GOT3 (cell line): Measurements from ENCODE around the gene NCOA1.
"Not testable (repeated sequence)": the region's sequence is repeated elsewhere in the genome, so short reads cannot be mapped to it uniquely, and the experiment has no call there.

Experiments
- DNase-seq: peaks from one replicate; lab custom pipeline; 2025; ENCODE audit warnings: mixed read lengths; lab: John Stamatoyannopoulos, UW

The NCOA1 gene

DNA sequence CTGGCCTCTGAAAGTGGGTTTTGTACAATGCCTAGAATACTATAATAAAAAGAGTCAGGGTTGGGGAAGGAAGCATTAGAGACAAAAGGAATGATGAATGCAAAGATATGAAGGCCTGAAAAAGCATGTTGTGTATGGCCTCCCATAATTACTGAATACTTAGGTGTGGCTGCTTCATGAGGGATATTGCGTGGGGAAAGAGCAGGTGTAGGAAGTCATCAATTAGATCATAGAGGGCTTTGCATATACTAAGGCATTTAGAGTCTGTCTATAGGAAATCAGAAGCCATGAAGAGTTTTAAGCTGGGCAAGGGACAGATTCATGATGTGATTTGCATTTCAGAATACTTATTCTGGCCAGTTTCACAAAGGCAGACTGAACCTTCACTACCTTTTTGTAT is 48.2 kb downstream of the NCOA1 start:
- no peak for DNase-seq

DNA sequence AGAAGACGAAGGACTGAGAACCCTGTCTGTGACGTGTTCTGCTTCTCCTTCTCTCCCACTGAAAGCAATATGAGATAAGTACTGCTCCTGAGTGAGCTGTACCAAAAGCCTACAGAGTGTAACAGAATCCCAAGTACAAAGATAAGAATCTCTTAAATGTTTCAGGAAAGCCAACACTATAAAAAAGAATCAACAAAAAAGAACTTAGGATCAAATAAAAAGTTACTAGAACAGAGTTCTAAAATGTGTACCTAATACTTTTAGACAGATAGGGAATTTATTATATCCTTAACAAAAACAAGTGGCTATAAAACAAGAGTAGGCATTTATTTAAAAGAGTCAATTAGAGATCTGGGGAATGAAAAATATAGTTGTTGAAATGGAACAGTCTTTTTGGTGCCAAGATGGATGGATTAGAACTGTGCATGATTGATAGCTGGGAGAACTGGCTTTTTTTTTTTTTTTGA is 49.0 kb downstream of the NCOA1 start:
- DNase-seq, result no peak

DNA sequence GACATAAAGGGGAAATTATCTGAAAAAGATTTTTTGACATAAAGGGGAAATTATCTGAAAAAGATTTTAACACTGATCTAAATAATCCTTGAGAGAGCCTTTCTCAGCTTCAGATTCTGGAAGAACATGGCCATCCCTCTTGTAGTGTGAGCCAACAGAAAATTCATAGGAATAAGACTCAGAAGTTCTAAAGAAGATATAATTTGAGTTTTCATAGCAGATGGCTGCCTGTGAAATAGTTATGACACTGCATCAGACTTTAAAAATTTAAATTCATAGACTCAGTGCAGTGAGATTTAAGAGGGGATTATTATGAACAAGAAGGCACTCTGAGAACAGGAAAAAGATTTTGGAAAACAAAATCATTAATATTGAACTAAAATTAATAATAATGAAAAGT is 50.6 kb downstream of the NCOA1 start:
- DNase-seq, result no peak

DNA sequence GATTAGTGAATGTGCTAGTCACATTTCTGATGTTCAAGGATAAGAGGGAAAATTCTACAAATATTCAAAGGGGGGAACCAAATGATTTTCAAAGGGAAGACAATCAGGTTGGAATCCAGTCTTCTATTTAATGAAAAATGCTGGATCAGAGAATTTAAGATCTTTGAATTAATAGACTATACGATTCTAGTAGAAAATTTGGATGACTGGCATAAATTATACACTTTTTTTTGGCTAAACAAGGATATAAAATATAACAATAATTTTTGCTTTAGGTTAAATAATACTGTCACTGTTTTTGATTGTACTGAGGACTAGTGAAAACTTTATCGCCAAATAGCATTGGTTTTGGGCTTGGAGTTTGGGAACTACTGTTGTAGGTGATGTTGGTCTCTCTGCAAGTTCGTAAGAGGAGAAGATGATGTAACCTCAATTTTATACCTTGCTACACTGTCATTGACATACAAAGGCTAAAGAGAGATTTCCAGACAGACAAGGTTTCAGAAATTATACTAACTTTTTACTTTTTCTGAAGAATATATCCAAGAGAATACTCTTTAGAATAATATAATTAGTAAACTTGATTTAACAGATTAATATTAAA is 51.3 kb downstream of the NCOA1 start:
- no peak for DNase-seq

DNA sequence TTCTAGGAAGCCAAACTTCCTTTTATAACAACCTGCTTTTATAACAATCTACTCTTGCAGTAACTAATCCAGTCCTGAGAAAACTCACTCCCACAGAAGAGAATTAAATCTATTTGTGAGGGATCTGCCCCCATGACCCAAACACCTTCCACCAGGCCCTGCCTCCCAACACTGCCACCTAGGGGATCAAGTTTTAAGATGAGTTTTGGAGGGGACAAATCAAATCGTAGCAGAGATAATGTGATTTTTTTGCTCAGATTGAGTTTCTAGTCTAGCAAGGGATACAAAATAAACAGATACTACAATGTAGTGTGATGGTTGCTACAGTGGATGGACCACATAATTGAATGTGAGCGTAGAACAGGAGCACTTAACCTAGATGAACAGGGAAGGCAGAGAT is 52.2 kb downstream of the NCOA1 start:
- DNase-seq, result no peak

DNA sequence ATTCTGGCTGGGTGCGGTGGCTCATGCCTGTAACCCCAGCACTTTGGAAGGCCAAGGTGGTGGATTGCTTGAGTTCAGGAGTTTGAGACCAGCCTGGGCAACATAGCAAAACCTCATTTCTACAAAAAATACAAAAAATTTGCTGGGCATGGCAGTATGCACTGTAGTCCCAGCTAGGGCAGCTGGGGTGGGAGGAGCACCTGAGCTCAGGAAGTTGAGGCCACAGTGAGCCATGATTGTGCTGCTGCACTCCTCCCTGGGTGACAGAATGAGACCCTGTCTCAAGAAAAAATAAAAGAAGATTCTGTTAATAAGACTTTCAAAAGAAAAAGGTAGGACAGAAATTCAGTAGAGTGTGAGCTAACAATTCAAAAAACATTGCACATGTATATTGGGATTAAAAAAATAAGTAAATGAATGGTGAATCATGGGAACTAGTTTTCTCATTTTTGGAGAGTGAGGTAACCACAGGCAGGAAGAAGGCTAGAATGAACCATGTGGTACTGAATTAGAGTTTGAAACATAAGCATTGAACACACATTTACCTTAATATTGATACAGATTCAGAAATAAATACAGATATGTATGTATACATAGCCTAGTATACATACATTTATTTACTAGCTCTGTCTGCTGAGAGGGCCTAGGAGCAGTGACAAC is 53.5 kb downstream of the NCOA1 start:
- DNase-seq, result no peak

DNA sequence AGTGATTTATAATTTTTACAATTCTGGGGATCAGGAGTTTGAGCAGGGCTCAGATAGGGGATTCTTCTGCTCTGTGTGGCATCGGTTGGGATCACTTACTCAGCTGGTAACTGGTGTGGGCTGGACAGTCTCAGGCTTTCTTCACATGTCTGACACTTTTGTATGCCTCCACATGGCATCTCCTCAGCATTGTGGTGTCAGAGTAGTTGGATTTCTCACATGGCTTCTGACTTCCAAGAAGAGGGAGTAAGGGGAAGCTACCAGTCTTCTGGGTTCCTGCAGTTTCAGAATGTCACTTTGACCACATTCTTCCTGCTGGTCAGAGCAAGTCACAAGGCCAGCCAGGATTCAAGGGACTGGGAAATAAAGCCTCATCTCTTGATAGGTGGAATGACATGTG is 55.6 kb downstream of the NCOA1 start:
- DNase-seq, result no peak

DNA sequence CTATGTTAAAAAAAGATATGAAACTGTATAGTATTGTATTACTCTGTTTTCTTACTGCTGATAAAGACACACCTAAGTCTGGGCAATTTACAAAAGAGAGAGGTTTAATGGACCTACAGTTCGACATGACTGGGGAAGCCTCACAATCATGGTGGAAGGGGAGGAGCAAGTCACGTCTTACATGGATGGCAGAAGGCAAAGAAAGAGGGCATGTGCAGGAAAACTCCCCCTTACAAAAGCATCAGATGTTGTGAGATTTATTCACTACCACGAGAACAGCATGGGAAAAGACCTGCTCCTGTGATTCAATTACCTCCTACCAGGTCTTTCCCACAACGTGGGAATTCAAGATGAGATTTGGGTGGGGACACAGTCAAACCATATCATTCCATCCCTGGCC is 57.0 kb downstream of the NCOA1 start:
- no peak for DNase-seq

DNA sequence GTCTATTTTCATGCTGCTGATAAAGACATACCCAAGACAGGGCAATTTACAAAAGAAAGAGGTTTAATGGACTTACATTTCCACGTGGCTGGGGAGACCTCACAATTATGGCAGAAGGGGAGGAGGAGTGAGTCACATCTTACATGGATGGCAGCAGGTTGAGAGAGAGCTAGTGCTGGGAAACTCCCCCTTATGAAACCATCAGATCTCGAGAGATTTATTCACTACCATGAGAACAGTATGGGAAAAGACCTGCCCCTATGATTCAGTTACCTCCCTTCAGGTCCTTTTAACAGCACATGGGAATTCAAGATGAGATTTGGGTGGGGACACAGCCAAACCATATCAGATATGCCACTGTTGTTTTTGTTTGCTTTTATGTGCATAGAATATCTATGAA is 59.2 kb downstream of the NCOA1 start:
- not testable (repeated sequence) for DNase-seq

DNA sequence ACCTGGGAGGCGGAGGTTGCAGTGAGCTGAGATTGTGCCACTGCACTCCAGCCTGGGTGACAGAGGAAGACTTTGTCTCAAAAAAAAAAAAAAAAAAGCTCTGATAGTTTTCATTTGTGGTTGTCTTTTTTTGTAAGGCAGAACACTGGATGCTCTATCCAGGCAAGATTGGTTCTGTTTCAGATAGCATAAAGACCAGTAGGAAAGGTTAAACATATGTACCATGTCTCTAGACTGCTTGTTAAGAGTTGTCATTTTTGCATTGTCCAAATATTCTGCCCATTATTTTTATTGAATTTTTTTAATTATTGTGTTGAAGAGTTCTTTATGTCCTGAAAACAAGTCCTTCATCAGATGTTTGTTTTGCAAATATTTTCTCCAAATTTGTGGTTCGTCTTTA is 60.0 kb downstream of the NCOA1 start:
- no peak for DNase-seq

DNA sequence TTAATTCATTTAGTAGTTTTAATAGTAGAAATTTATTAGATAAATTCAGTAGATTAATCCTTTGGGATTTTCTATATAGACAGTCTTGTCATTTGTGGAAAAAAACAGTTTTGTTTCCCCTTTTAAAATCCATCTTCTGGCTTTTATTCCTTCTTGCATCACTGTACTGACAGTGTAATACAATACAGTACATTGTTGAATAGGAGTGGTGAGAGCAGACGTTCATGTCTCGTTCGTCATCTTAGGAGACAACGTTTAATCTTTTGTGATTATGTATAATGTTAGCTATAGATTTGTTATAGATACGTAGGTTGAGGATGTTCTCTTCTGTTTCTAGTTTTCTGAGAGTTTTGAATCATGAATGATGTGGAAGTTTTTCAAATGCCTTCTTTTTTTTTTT is 61.8 kb downstream of the NCOA1 start:
- no peak for DNase-seq

DNA sequence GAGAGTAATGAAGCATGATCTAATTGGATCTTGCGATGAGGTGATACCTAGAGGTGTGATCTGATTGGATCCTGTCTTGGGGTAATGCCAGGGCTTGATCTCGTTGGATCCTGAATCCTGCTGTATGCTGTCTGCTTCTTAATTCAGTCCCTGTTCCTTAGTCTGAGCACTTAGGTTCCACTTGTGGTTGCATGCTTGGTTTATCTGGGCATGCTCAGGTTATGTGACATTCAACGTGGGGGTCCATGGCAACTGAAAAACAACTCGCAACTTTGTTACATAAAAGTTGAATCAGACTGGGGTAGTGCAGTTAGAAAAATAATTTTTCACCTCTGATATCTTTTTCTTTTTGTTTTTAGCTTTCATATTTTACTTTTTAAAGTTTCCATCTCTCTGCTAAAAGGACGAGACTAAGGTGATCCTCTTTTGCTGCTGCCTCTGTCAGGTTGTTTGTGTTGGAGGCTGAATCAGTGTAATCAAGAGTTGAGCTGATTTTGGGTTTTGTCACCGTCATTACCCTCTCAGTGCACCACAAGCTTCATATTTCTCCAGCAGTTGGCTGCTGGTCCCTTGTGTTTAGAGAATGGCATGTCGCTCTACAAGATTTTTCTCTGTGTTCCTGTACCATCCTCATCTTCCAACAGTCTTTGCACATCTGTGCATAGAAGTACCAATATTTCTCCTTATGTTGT is 67.9 kb downstream of the NCOA1 start:
- no peak for DNase-seq

DNA sequence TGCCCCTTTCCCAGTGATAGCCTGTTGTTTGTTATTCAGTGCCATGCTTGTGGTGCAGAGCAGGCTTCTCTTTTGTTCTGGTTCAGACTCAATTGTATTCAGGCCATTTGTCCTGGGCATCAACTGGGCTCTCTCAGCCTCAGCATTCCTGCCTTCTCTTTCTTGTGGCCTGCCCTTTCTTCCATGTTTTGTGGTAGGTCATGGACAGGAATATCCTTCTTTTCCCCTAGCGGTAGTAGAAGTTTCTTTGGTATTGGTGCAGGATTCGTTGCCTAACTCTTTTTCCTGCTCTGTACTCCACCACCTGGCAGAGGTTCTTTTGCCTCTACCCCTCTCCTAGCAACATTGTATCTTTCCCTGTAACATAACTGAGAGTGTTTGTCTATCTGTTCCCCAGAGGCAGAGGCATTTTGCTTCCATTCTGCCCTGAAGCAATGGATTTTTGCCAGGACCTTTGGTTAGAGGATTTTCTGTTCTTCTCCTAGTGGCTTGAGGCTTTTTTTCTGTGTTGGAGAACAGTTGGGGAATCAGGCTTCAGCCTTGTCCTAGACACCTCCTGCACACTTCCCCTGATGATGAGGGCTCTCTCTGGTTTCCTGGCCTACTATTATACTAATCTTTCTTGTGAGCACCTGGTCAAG is 68.5 kb downstream of the NCOA1 start:
- no peak for DNase-seq

DNA sequence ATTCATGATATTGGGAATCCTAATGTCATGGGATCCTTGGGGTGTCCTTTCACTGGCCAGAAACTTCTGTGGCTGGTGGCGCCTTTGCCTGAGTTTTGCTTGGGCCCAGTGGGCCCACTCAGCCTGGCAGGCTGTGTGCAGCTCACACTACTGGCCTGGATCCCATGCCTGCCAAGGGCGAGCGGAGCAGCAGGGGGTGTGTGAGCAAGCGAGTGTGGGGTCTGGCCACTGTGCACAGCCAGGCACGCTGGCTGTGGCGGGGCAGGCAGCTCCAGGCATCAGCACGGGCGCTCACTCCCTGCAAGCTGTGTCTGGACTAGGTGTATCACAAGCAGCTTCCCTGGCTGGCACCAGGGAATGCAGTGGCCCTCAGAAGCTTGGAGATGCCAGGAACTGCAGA is 74.5 kb downstream of the NCOA1 start:
- no peak for DNase-seq

DNA sequence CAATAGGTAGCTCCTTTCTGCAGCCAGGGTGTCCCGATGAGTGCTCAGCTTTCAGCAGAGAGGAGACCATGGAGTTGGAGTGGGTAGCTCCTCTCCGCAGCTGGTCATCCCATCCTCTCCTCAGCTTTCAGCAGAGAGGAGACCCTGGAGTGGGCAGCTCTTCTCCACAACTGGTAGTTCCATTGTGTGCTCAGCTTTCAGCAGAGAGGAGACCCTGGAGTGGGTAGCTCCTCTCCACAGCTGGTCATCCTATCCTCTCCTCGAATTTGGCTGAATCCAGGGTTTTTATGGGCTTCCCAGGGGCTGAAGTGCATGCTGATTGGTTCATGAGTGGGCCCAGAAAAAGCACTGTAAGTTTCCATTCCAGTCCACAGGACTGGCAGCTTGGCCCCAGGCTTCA is 75.2 kb downstream of the NCOA1 start:
- DNase-seq, result no peak

DNA sequence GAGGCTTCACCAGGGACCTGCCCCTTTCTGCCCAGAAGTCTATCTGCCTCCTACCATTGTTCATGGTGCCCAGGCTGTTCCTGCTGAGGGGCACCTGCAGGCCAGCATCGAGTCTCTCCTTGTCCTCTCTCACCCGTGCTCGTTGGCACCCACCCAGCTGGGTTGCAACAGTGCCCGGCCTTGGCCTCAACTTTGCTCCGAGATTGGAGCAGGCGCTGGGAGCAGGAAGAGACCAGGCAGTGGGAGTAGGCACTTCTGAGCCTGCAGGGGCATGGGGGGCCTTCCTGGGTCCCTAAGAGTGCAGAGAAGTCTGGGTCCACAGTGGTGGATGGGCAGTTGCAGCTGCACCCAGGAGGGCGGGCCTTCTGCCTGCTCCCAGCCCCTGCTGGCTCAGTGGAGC is 75.6 kb downstream of the NCOA1 start:
- no peak for DNase-seq

DNA sequence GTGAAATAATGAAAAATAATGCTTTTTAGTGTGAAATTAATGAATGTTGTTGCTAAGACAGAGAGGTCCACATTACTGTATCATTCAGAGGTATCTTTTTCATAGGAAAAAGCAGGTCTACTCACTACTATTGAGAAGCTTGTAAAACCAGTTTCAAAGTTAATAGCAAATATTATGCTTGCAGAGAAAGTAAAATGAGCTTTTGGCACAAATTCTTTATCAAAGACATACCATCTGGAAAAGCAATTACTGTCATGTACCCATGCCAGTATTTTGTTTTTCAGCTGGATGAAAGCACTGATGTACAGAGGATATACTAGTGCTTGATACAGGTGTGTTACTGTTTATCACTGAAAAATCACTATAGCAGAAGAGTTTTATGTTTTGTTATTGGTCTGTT is 77.5 kb downstream of the NCOA1 start:
- DNase-seq, result no peak

DNA sequence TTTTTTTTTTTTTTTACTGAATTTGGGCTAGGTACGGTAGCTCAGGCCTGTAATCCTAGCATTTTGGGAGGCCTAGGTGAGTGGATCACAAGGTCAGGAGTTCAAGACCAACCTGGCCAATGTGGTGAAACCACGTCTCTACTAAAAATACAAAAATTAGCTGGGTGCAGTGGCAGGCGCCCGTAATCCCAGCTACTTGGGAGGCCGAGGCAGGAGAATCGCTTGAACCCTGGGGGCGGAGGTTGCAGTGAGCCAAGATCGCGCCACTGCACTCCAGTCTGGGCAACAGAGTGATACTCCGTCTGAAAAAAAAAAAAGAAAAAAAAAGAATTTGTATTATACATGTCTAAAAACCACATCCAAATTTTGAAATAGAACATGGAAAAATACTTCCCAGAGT is 78.5 kb downstream of the NCOA1 start:
- DNase-seq, result not testable (repeated sequence)

DNA sequence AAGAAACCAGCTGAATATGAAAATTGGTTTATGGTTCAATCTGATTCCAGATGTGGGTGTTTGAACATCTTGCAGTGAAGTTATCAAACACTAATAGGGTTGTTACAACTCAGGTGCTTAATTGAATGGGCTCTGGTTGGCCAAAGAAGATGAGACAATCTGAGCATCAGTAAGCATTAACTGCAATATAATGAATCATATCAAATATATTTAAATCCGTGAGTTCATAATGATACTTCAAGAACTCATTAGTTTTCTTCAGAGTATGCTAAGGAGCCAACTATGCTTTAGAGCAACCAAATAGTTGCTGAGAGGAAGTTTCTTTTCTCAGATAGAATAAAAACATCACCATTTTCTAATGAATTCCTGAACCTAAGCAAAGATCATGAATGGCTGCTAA is 79.2 kb downstream of the NCOA1 start:
- no peak for DNase-seq

DNA sequence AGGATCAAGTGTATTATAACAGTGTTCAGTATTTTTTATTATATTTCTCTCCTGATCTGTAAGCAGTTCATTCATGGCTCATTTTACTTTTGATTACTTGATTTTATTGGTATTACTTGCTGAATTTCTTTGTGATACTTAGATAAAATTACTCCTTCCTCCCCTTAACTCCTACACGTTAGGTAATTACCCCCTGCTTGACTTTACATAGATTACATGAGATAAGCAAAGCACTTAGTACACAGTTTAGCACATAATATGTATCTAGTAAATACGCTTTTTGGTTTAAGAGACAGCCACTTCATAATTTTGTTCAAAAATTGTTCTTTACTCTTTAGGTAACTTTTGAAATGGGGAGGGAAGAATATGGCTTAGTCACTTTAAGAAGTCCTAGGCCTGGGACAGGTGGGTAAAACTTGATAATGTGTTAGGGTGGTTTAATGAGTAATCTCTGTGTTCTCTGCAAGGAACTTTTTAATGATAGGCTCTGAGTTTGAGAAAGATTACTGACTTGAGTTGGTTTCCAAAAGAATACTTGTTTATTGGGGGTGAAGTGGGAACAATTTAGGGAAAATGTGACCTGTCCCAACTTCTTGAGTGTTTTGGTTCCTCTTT is 80.9 kb downstream of the NCOA1 start:
- DNase-seq, result no peak

DNA sequence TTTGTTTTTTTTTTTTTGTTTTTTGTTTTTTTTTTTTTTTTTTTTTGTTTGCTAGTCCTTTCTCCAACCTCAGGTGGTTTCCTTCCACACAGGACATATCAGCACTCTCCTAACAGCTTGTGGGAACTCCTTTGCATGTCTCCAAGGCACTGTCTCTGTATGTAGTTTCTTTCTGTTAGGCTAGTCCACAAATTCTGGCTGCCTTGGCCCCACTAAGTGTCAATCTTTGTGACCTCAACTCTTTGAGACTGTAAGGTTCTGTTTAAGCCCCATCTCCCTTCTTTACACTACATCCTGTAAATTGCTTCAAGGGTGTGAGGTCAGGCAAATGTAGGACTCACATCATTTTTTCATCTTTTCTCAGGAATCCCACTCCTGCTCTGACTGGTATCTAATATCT is 85.1 kb downstream of the NCOA1 start:
- no peak for DNase-seq

DNA sequence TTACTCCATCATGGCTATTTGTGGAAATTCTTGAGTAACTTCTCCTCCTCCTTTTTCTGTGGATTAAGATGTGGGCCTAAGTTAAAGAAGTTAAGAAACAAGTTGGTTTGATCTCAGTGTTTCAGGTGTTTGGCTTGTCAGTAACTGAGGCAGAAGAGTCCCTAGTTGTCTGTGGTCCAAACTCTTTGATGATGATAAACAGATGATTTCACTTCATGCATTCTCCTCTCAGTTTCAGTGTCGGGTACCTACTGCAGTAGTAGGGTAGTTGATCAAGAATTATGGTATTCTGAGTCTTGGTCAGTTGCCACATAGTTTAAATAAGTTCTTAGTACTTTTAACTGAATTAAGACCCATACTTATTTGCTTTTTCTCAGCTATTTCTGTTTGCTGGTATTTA is 85.6 kb downstream of the NCOA1 start:
- DNase-seq, result no peak

DNA sequence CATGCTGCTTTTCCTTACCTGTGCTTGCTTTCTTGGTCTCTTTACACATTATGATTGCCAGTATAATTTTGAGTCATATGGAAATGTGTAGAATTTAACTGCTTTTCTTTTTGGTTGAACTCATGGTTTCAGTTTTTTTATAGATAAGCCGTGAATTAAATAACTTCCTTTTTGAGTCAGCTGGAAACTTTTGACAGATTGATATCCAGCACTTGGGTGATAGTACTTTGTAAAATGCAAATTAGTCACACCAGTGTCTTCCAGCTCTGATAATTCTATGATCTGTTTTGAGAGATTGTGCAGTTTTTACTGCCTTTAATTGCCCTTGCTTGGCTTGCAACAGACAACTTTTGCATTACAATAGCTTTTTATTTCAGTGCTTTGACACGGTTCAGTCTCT is 86.4 kb downstream of the NCOA1 start:
- no peak for DNase-seq
